Keratinocyte (primary cell): ENCODE data around the gene KIAA0930. TPM values are rescaled to one million over a fixed set of nuclear protein-coding genes. Genes with fewer than 3 reads are reported as not detected.

Experiments used
- DNase-seq: peaks from one replicate; pipeline ENCODE4 v3.0.0-alpha.2; 2011; ENCODE audit warnings: low read depth, missing footprints, low spot score
- FAIRE-seq: peaks from 2 replicates; lab custom pipeline; 2011; peaks lifted over from hg19 to GRCh38; lab: Jason Lieb, UNC
- H2AFZ ChIP-seq: 2 replicates; pipeline ENCODE4 v1.6.0; 2012; ENCODE audit warnings: low read length, control low read depth, inconsistent platforms; ENCODE audit not compliant: control insufficient read depth
- H3K27ac ChIP-seq: 2 replicates; pipeline ENCODE4 v1.5.1; 2011; ENCODE audit warnings: low read length; ENCODE audit not compliant: control insufficient read depth, insufficient read depth
- H3K27me3 ChIP-seq: 3 replicates; pipeline ENCODE4 v1.6.0; 2011; ENCODE audit warnings: low read length; ENCODE audit not compliant: control insufficient read depth, insufficient read depth; ENCODE audit errors: extremely low read depth
- H3K36me3 ChIP-seq, 2 experiments: 2 replicates in 1 of 2; 3 replicates in 1 of 2; pipeline ENCODE4 v1.5.1; 2011; ENCODE audit warnings: low read length in 2 of 2, mild to moderate bottlenecking in 1 of 2; ENCODE audit not compliant: control insufficient read depth in 2 of 2, insufficient read depth in 2 of 2; ENCODE audit errors: extremely low read depth in 1 of 2
- H3K4me1 ChIP-seq: 3 replicates; pipeline ENCODE4 v1.5.1; 2011; ENCODE audit warnings: low read length; ENCODE audit not compliant: control insufficient read depth, insufficient read depth; ENCODE audit errors: extremely low read depth
- H3K4me2 ChIP-seq: 3 replicates; pipeline ENCODE4 v1.6.0; 2011; ENCODE audit warnings: low read depth, low read length; ENCODE audit not compliant: control insufficient read depth, insufficient read depth; ENCODE audit errors: extremely low read depth
- H3K4me3 ChIP-seq, 3 experiments: fragments of 200-600 bp in 1 of 3; sonication (generic) in 1 of 3; 2 replicates in 2 of 3; 3 replicates in 1 of 3; pipeline ENCODE4 v1.5.1; 2011 to 2016; ENCODE audit warnings: low read length in 3 of 3, mild to moderate bottlenecking in 3 of 3, control low read depth in 2 of 3, inconsistent platforms in 1 of 3, low read depth in 1 of 3, mixed read lengths in 1 of 3, mixed run types in 1 of 3, moderate library complexity in 1 of 3; ENCODE audit not compliant: control insufficient read depth in 2 of 3, insufficient read depth in 2 of 3; ENCODE audit errors: extremely low read depth in 1 of 3
- H3K79me2 ChIP-seq: 2 replicates; pipeline ENCODE4 v1.6.0; 2012; ENCODE audit warnings: low read length; ENCODE audit not compliant: control insufficient read depth, insufficient read depth
- H3K9ac ChIP-seq: 3 replicates; pipeline ENCODE4 v1.6.0; 2011; ENCODE audit warnings: low read length; ENCODE audit not compliant: control insufficient read depth, insufficient read depth; ENCODE audit errors: extremely low read depth
- H3K9me1 ChIP-seq: 3 replicates; pipeline ENCODE4 v1.6.0; 2011; ENCODE audit warnings: low read length; ENCODE audit not compliant: control insufficient read depth, insufficient read depth; ENCODE audit errors: extremely low read depth
- H3K9me3 ChIP-seq: 2 replicates; pipeline ENCODE4 v1.5.1; 2012; ENCODE audit warnings: low read depth, low read length; ENCODE audit not compliant: control insufficient read depth
- H4K20me1 ChIP-seq: 3 replicates; pipeline ENCODE4 v1.6.0; 2011; ENCODE audit warnings: low read length; ENCODE audit not compliant: control insufficient read depth, insufficient read depth; ENCODE audit errors: extremely low read depth
- CTCF ChIP-seq, 3 experiments: IDR thresholded peaks in 1 of 3; conservative IDR thresholded peaks in 1 of 3; optimal IDR thresholded peaks in 1 of 3; 2 replicates in 2 of 3; 3 replicates in 1 of 3; pipeline versions ENCODE3 to v1.5.1; 2011; ENCODE audit warnings: low read length in 3 of 3, mild to moderate bottlenecking in 3 of 3, moderate library complexity in 2 of 3, control low read depth in 1 of 3, inconsistent platforms in 1 of 3; ENCODE audit not compliant: insufficient read depth in 2 of 3; ENCODE audit errors: extremely low read depth in 1 of 3
- EZH2 ChIP-seq: IDR thresholded peaks from one replicate; pipeline ENCODE4 v1.6.1; 2012; ENCODE audit warnings: inconsistent platforms, mild to moderate bottlenecking, low read length, moderate library complexity
- dilution Hi-C: fragments of 300-500 bp; cut with MboI; formaldehyde crosslinking; loops from one replicate; pipeline ENCODE4 v1.7.0; 2020; ENCODE audit warnings: low sequenced_read_pairs; ENCODE audit not compliant: extremely low pct_ligation_motif_present
- polyA plus RNA-seq, 5 experiments: library from polyadenylated mRNA; depleted of rRNA in 3 of 5; stranded (reverse) in 3 of 5; stranded (forward) in 1 of 5; unstranded in 1 of 5; fragments of >200 nt; gene quantifications; 1 replicate in 1 of 5; 2 replicates in 3 of 5; 3 replicates in 1 of 5; pipeline versions ENCODE4 v1.2.1 to v1.2.3, GENCODE V29; 2011 to 2012; ENCODE audit warnings: missing spikeins in 2 of 5, low read depth in 1 of 5, low replicate concordance in 1 of 5

KIAA0930 gene
- polyA plus RNA-seq, 1 donor (not counting 4 experiments of a cell fraction or from before 2014, with no cell fraction given) = 115 TPM

GRCh38 chr22:45199723-45200122 is 41.0 kb downstream of the KIAA0930 start:
- DNase-seq = no peak
- Histone ChIP-seq H3K9me1 (no peaks in the 10 kb centered on the region), H3K27me3 (no peaks in the 10 kb centered on the region), H2AFZ (no peak overlapping the region), H3K27ac (no peak overlapping the region), H4K20me1 (peaks cover 13% of the 10 kb centered on the region), H3K9ac (no peak overlapping the region), H3K4me1 (no peaks in the 10 kb centered on the region), H3K9me3 (no peaks in the 10 kb centered on the region), H3K36me3 (peaks cover 32 to 66% of the 10 kb centered on the region in 2 experiments), H3K4me3 (no peak overlapping the region), H3K79me2 (peaks cover 4% of the 10 kb centered on the region), H3K4me2 (no peak overlapping the region)
- dilution Hi-C loops = no loop called here
- TF ChIP-seq CTCF (optimal IDR thresholded peaks at IDR 0.05 in 1 of 3, IDR thresholded peaks at IDR 0.05 in 1 of 3, conservative IDR thresholded peaks at IDR 0.05 in 1 of 3; ENCODE audit: extremely low read depth in 1 of 3, insufficient read depth in 2 of 3, low read length in 3 of 3) (no peak), EZH2 (no peak)
- FAIRE-seq = no peak

GRCh38 chr22:45198463-45198795 is 42.3 kb downstream of the KIAA0930 start:
- H3K27ac ChIP-seq = no peak overlapping the region
- TF ChIP-seq CTCF (optimal IDR thresholded peaks at IDR 0.05 in 1 of 3, IDR thresholded peaks at IDR 0.05 in 1 of 3, conservative IDR thresholded peaks at IDR 0.05 in 1 of 3; ENCODE audit: extremely low read depth in 1 of 3, insufficient read depth in 2 of 3, low read length in 3 of 3) (no peak), EZH2 (no peak)
- FAIRE-seq = no peak

More at GRCh38 chr22:45198463-45198795, 42.3 kb downstream of the KIAA0930 start:
- Histone ChIP-seq H3K9me1 (no peaks in the 10 kb centered on the region), H3K79me2 (peaks cover 4% of the 10 kb centered on the region), H3K9me3 (no peaks in the 10 kb centered on the region), H3K4me1 (no peaks in the 10 kb centered on the region), H3K9ac (no peak overlapping the region), H2AFZ (no peak overlapping the region), H3K27me3 (no peaks in the 10 kb centered on the region), H3K4me3 (no peak overlapping the region), H3K36me3 (peaks cover 37 to 65% of the 10 kb centered on the region in 2 experiments), H4K20me1 (peaks cover 13% of the 10 kb centered on the region), H3K4me2 (no peak overlapping the region)
- DNase-seq = no peak
- dilution Hi-C loops = no loop called here
